Endothelial cell of umbilical vein (primary cell): Measurements from ENCODE around the gene FBXO24. TPM values are rescaled to one million over a fixed set of nuclear protein-coding genes. Genes with fewer than 3 reads are reported as not detected.

Experiments used
- BruUV-seq: library from RNA; stranded (reverse); fragments of 400-500 nt; replicated peaks from 2 replicates; lab custom pipeline; 2021; lab: Mats Ljungman, UMichigan
- CTCF ChIA-PET: fragments of 300-600, 350-600 bp; sonication (Branson Sonifier 250); formaldehyde crosslinking; loops from one replicate; lab custom pipeline; 2021; ENCODE audit warnings: antibody characterized with exemption, inconsistent platforms; lab: Charles Lee
- POLR2A ChIA-PET: fragments of 300-600, 350-600 bp; sonication (Branson Sonifier 250); formaldehyde crosslinking; loops from one replicate; lab custom pipeline; 2021; ENCODE audit warnings: antibody characterized with exemption, inconsistent platforms; lab: Charles Lee
- DNase-seq: peaks from one replicate; pipeline ENCODE4 v3.0.0-alpha.2; 2011; ENCODE audit warnings: low read depth, low spot score
- FAIRE-seq: peaks from 2 replicates; lab custom pipeline; 2011; peaks lifted over from hg19 to GRCh38; lab: Jason Lieb, UNC
- H2AFZ ChIP-seq: 2 replicates; pipeline ENCODE4 v1.6.0; 2012; ENCODE audit warnings: low read depth, low read length, control low read depth, inconsistent platforms
- H3K27ac ChIP-seq: 2 replicates; pipeline ENCODE4 v1.5.1; 2011; ENCODE audit warnings: low read depth, mild to moderate bottlenecking, control low read depth, low read length, moderate library complexity; ENCODE audit not compliant: insufficient read depth
- H3K27me3 ChIP-seq, 2 experiments: 2 replicates each; pipeline versions ENCODE4 v1.6.0 to v1.6.1; 2011; ENCODE audit warnings: low read length in 2 of 2, mixed read lengths in 1 of 2; ENCODE audit not compliant: control insufficient read depth in 2 of 2, insufficient read depth in 2 of 2
- H3K36me3 ChIP-seq, 2 experiments: 2 replicates in 1 of 2; 3 replicates in 1 of 2; pipeline ENCODE4 v1.5.1; 2011; ENCODE audit warnings: low read length in 2 of 2, mild to moderate bottlenecking in 1 of 2, moderate library complexity in 1 of 2; ENCODE audit not compliant: control insufficient read depth in 2 of 2, insufficient read depth in 2 of 2; ENCODE audit errors: extremely low read depth in 1 of 2
- H3K4me1 ChIP-seq: 3 replicates; pipeline ENCODE4 v1.5.1; 2011; ENCODE audit warnings: mild to moderate bottlenecking, low read length; ENCODE audit not compliant: control insufficient read depth, insufficient read depth; ENCODE audit errors: extremely low read depth
- H3K4me2 ChIP-seq: 2 replicates; pipeline ENCODE4 v1.6.1; 2011; ENCODE audit warnings: low read length, control low read depth, mixed read lengths; ENCODE audit not compliant: insufficient read depth
- H3K4me3 ChIP-seq, 3 experiments: fragments of 200-600 bp in 1 of 3; sonication (generic), shearing (Covaris generic) in 1 of 3; replicated peaks in 1 of 3; 2 replicates each; pipeline ENCODE4 v1.5.1; 2011 to 2016; ENCODE audit warnings: control low read depth in 3 of 3, low read length in 3 of 3, mild to moderate bottlenecking in 2 of 3, inconsistent platforms in 1 of 3, low read depth in 1 of 3, moderate library complexity in 1 of 3; ENCODE audit not compliant: insufficient read depth in 1 of 3
- H3K79me2 ChIP-seq: 2 replicates; pipeline ENCODE4 v1.6.0; 2012; ENCODE audit warnings: low read length, inconsistent platforms; ENCODE audit not compliant: control insufficient read depth, insufficient read depth
- H3K9ac ChIP-seq: replicated peaks from 2 replicates; pipeline ENCODE3; 2011; ENCODE audit warnings: low read length, control low read depth; ENCODE audit not compliant: insufficient read depth; ENCODE audit errors: extremely low read depth
- H3K9me1 ChIP-seq: replicated peaks from 3 replicates; pipeline ENCODE4 v1.6.0; 2011; ENCODE audit warnings: mild to moderate bottlenecking, low read length; ENCODE audit not compliant: control insufficient read depth, insufficient read depth; ENCODE audit errors: extremely low read depth
- H3K9me3 ChIP-seq: replicated peaks from 2 replicates; pipeline ENCODE4 v1.5.1; 2012; ENCODE audit warnings: low read length, inconsistent platforms; ENCODE audit not compliant: control insufficient read depth, insufficient read depth
- H4K20me1 ChIP-seq: replicated peaks from 2 replicates; pipeline ENCODE3; 2011; ENCODE audit warnings: mild to moderate bottlenecking, low read length; ENCODE audit not compliant: control insufficient read depth, insufficient read depth; ENCODE audit errors: extremely low read depth
- EZH2 ChIP-seq: IDR thresholded peaks from 2 replicates; pipeline ENCODE4 v1.6.1; 2012; ENCODE audit warnings: borderline replicate concordance, low read depth, mild to moderate bottlenecking, moderate library complexity, low read length, inconsistent platforms; ENCODE audit not compliant: severe bottlenecking
- FOS ChIP-seq: IDR thresholded peaks from 2 replicates; pipeline ENCODE4 v1.6.1; 2011; ENCODE audit warnings: mild to moderate bottlenecking, low read length, moderate library complexity, borderline replicate concordance; ENCODE audit not compliant: insufficient read depth
- GATA2 ChIP-seq: IDR thresholded peaks from 2 replicates; pipeline ENCODE4 v1.7.0; 2011; ENCODE audit warnings: low read depth, mild to moderate bottlenecking, moderate library complexity, mixed read lengths, low read length; ENCODE audit not compliant: insufficient read length, insufficient read depth
- JUN ChIP-seq: IDR thresholded peaks from 2 replicates; pipeline ENCODE4 v1.6.1; 2011; ENCODE audit warnings: borderline replicate concordance, low read depth; ENCODE audit not compliant: insufficient read length, insufficient read depth
- MYC ChIP-seq: IDR thresholded peaks from one replicate; pipeline ENCODE4 v1.6.1; 2011; ENCODE audit warnings: mild to moderate bottlenecking, low read depth, low read length
- POLR2A ChIP-seq: IDR thresholded peaks from 2 replicates; pipeline ENCODE4 v1.6.1; 2012; ENCODE audit warnings: low read depth, mild to moderate bottlenecking, control low read depth, low read length
- POLR2AphosphoS5 ChIP-seq: IDR thresholded peaks from 2 replicates; pipeline ENCODE4 v1.6.1; 2012; ENCODE audit warnings: low read depth, mild to moderate bottlenecking, control low read depth, low read length, moderate library complexity; ENCODE audit not compliant: insufficient read depth
- dilution Hi-C: fragments of 300-500 bp; cut with MboI; formaldehyde crosslinking; loops from one replicate; pipeline ENCODE4 v1.15.0; 2019; ENCODE audit warnings: low sequenced_read_pairs; ENCODE audit not compliant: extremely low pct_ligation_motif_present
- intact Hi-C: fragments of 100-400 bp; cut with micrococcal nuclease; formaldehyde crosslinking; loops from one replicate; pipeline ENCODE4 v1.10.0; 2022
- polyA plus RNA-seq, 4 experiments: library from polyadenylated mRNA; depleted of rRNA in 3 of 4; stranded (reverse) in 3 of 4; unstranded in 1 of 4; fragments of >200 nt; gene quantifications; 2 replicates each; pipeline versions ENCODE4 v1.2.1 to v1.2.3, GENCODE V29; 2011 to 2012; ENCODE audit warnings: missing spikeins in 1 of 4
- total RNA-seq: library from RNA; stranded (reverse); gene quantifications from 2 replicates; pipeline ENCODE4 v1.2.3, GENCODE V29; 2021
- TF ChIP-seq, protein P1 (sequence below), 2 donors: IDR thresholded peaks; 1 replicate in 1 of 2; 2 replicates in 1 of 2; pipeline ENCODE4 v1.5.1; 2011; ENCODE audit warnings: low read length in 2 of 2, mild to moderate bottlenecking in 2 of 2, moderate library complexity in 2 of 2, control low read depth in 1 of 2, inconsistent platforms in 1 of 2, low read depth in 1 of 2; ENCODE audit not compliant: insufficient read depth in 1 of 2; ENCODE audit errors: extremely low read depth in 1 of 2
- TF ChIP-seq, protein P2 (sequence below): IDR thresholded peaks from 2 replicates; pipeline ENCODE4 v1.6.1; 2011; ENCODE audit not compliant: insufficient read depth, insufficient read length

FBXO24 gene
- total and polyA plus RNA-seq, 2 donors (not counting 3 experiments of a cell fraction or from before 2014, with no cell fraction given), result 0.37 to 0.38 TPM

DNA sequence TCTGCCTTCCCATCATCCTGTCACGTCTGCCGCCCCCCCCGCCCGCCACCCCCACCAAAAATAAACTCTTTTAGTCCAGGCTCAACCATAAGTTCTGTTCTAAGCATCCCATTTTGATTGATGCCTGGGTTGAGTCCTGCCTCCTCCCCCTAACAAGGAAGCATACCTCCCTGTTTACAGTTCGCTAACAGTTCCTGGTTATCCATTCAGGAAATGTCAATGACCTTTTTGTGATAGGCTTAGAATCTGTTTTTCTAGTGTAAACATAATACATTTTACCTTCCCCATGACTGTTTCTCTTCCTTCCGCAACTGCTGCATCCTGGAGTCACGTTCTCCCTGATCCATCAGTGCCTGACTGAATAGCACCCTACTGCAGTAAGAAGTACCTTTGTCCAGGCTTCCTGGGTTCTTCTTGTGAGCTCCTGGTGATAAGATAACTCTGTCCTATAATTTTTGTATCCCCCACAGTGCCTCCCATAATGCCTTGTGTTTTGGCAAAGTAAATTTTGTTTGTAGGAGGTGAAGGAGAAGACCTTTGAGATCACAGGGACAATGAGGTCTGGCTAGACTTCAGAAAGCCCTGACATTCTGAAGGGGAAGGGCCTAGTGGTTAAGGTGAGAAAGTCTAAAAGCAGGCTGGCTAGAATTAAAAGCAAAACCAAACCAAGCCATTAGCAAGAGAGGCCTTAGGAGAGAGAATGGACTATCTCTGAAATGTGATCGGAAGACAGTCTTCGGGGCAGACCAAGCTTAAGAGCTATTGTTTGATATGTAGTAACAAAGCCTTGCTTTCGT lies 39.8 kb upstream of the FBXO24 start:
- peak; percentile 90 for FAIRE-seq
- intact Hi-C loops, result loop anchor here (1.0 kb wide), 3 partner anchors 8 to 117 kb away; partner anchors contain the start of genes MEPCE and TSC22D4

More for the DNA sequence above, 39.8 kb upstream of the FBXO24 start:
- no peak overlapping the region for H2AFZ ChIP-seq
- TSS peak; percentile 70 for BruUV-seq
- dilution Hi-C loops, result no loop called here
- peaks cover 52% of the 10 kb centered on the region for H3K4me1 ChIP-seq
- CTCF ChIA-PET, result interaction anchor here (1.2 to 3.4 kb wide), 9 partner anchors 11 to 81 kb away, joined by 3 to 35 read pairs (median 8); partner anchors contain the start of gene NYAP1
- DNase-seq, result peak; percentile 86
- H3K4me3 ChIP-seq, result peak overlapping the region in 1 of 3 experiments; percentile 20
- H3K9me3 ChIP-seq, result no peaks in the 10 kb centered on the region
- H4K20me1 ChIP-seq, result no peaks in the 10 kb centered on the region
- no peaks in the 10 kb centered on the region for H3K9me1 ChIP-seq
- POLR2A ChIA-PET, result interaction anchor here (1.4 to 2.0 kb wide), 3 partner anchors 13 to 118 kb away, joined by 3 to 6 read pairs (median 3); partner anchors contain the start of gene ZCWPW1
- TF ChIP-seq EZH2, result no peak
- TF ChIP-seq JUN, result peak; percentile 66
- TF ChIP-seq MYC, result no peak
- TF ChIP-seq, protein P1, sequence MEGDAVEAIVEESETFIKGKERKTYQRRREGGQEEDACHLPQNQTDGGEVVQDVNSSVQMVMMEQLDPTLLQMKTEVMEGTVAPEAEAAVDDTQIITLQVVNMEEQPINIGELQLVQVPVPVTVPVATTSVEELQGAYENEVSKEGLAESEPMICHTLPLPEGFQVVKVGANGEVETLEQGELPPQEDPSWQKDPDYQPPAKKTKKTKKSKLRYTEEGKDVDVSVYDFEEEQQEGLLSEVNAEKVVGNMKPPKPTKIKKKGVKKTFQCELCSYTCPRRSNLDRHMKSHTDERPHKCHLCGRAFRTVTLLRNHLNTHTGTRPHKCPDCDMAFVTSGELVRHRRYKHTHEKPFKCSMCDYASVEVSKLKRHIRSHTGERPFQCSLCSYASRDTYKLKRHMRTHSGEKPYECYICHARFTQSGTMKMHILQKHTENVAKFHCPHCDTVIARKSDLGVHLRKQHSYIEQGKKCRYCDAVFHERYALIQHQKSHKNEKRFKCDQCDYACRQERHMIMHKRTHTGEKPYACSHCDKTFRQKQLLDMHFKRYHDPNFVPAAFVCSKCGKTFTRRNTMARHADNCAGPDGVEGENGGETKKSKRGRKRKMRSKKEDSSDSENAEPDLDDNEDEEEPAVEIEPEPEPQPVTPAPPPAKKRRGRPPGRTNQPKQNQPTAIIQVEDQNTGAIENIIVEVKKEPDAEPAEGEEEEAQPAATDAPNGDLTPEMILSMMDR (IDR thresholded peaks at IDR 0.05; ENCODE audit: extremely low read depth in 1 of 2, insufficient read depth in 1 of 2, low read depth in 1 of 2, low read length in 2 of 2), result no peak
- peak; percentile 82 for TF ChIP-seq GATA2
- peak; percentile 48 for TF ChIP-seq FOS
- TF ChIP-seq, protein P2, sequence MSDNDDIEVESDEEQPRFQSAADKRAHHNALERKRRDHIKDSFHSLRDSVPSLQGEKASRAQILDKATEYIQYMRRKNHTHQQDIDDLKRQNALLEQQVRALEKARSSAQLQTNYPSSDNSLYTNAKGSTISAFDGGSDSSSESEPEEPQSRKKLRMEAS, result no peak
- TF ChIP-seq POLR2A, result peak; percentile 39
- TF ChIP-seq POLR2AphosphoS5, result peak; percentile 63
- peaks cover 2 to 4% of the 10 kb centered on the region in 2 experiments for H3K36me3 ChIP-seq
- H3K9ac ChIP-seq, result peak overlapping the region; percentile 66
- peak overlapping the region; percentile 94 for H3K27ac ChIP-seq
- peaks cover 20% of the 10 kb centered on the region for H3K79me2 ChIP-seq
- H3K4me2 ChIP-seq, result peak overlapping the region; percentile 81
- no peaks in the 10 kb centered on the region for H3K27me3 ChIP-seq
